OCI-LY7 (cell line): ENCODE measurements around the gene TMEM171. TPM values are rescaled to one million over a fixed set of nuclear protein-coding genes. Genes with fewer than 3 reads are reported as not detected.

Experiments
- BruUV-seq: library from RNA; stranded (reverse); fragments of 400-500 nt; replicated peaks from 2 replicates; lab custom pipeline; 2021; lab: Mats Ljungman, UMichigan
- CTCF ChIA-PET: fragments of 300-600 bp; sonication (Branson Sonifier 250); formaldehyde crosslinking; loops from one replicate; lab custom pipeline; 2022; ENCODE audit warnings: antibody characterized with exemption; ENCODE audit not compliant: unreplicated experiment; lab: Charles Lee
- POLR2A ChIA-PET: fragments of 300-600 bp; sonication (Branson Sonifier 250); formaldehyde crosslinking; loops from one replicate; lab custom pipeline; 2022; ENCODE audit warnings: antibody characterized with exemption; lab: Charles Lee
- DNase-seq: peaks from one replicate; pipeline ENCODE4 v3.0.0-alpha.2; 2015; ENCODE audit warnings: low spot score
- H2AFZ ChIP-seq: fragments of 200-600 bp; sonication (generic), shearing (Covaris generic); 2 replicates; pipeline ENCODE4 v1.6.1; 2014; ENCODE audit warnings: mild to moderate bottlenecking, antibody characterized with exemption, low read length, moderate library complexity
- H3K27ac ChIP-seq: fragments of 200-600 bp; sonication (generic); 2 replicates; pipeline ENCODE4 v1.5.1; 2014; ENCODE audit warnings: mixed run types, low read depth, mild to moderate bottlenecking, moderate library complexity, low read length, inconsistent platforms; ENCODE audit not compliant: poor library complexity, severe bottlenecking
- H3K36me3 ChIP-seq: fragments of 200-600 bp; sonication (generic); 2 replicates; pipeline ENCODE4 v1.6.1; 2014; ENCODE audit warnings: mild to moderate bottlenecking, antibody characterized with exemption, low read length, moderate library complexity, mixed read lengths; ENCODE audit not compliant: insufficient read depth
- H3K4me1 ChIP-seq: fragments of 200-600 bp; sonication (generic); 2 replicates; pipeline ENCODE4 v1.5.1; 2014; ENCODE audit warnings: mild to moderate bottlenecking, low read length; ENCODE audit not compliant: insufficient read depth, poor library complexity, severe bottlenecking
- H3K4me2 ChIP-seq: fragments of 200-600 bp; sonication (generic); 2 replicates; pipeline ENCODE4 v1.6.1; 2014; ENCODE audit warnings: mild to moderate bottlenecking, low read length
- H3K4me3 ChIP-seq: fragments of 200-600 bp; sonication (generic); 2 replicates; pipeline ENCODE4 v1.5.1; 2014; ENCODE audit warnings: mild to moderate bottlenecking, low read depth, low read length; ENCODE audit not compliant: poor library complexity, severe bottlenecking
- H3K79me2 ChIP-seq: fragments of 200-600 bp; sonication (generic); 2 replicates; pipeline ENCODE4 v1.6.1; 2016; ENCODE audit warnings: low read depth, mild to moderate bottlenecking, low read length, moderate library complexity, mixed read lengths; ENCODE audit not compliant: insufficient read depth
- H3K9me2 ChIP-seq: fragments of 200-600 bp; sonication (generic); 2 replicates; pipeline ENCODE4 v1.6.1; 2016; ENCODE audit warnings: mild to moderate bottlenecking, low read length, mixed read lengths; ENCODE audit not compliant: insufficient read depth
- H3K9me3 ChIP-seq: fragments of 200-600 bp; sonication (generic); 2 replicates; pipeline ENCODE4 v1.6.1; 2014; ENCODE audit warnings: mild to moderate bottlenecking, mixed run types, low read length, mixed read lengths
- H4K20me1 ChIP-seq: fragments of 200-600 bp; sonication (generic); 2 replicates; pipeline ENCODE4 v1.6.1; 2014; ENCODE audit warnings: mild to moderate bottlenecking, antibody characterized with exemption, low read length, moderate library complexity, mixed read lengths; ENCODE audit not compliant: insufficient read depth
- EZH2phosphoT487 ChIP-seq: fragments of 200-600 bp; sonication (generic); IDR thresholded peaks from 2 replicates; pipeline ENCODE4 v1.6.1; 2018; ENCODE audit warnings: low read depth, borderline replicate concordance, mild to moderate bottlenecking, mixed run types, antibody characterized with exemption, low read length, moderate library complexity, mixed read lengths
- intact Hi-C: fragments of 100-400 bp; cut with micrococcal nuclease; formaldehyde crosslinking; loops from one replicate; pipeline ENCODE4 v1.10.0; 2022; ENCODE audit not compliant: unreplicated experiment
- total RNA-seq, 2 experiments: library from RNA; depleted of rRNA in 1 of 2; stranded (reverse); fragments of >200 nt in 1 of 2; shearing (Covaris generic) in 1 of 2; gene quantifications; 2 replicates each; pipeline ENCODE4 v1.2.3, GENCODE V29; 2014 to 2022
- TF ChIP-seq, protein P1 (sequence below): fragments of 200-600 bp; sonication (generic); conservative IDR thresholded peaks from 2 replicates; pipeline ENCODE4 v1.5.1; 2014; ENCODE audit warnings: mild to moderate bottlenecking, antibody characterized with exemption, low read length, moderate library complexity, mixed read lengths

The TMEM171 gene
- total RNA-seq, 2 experiments from 2014 or later = not detected

DNA sequence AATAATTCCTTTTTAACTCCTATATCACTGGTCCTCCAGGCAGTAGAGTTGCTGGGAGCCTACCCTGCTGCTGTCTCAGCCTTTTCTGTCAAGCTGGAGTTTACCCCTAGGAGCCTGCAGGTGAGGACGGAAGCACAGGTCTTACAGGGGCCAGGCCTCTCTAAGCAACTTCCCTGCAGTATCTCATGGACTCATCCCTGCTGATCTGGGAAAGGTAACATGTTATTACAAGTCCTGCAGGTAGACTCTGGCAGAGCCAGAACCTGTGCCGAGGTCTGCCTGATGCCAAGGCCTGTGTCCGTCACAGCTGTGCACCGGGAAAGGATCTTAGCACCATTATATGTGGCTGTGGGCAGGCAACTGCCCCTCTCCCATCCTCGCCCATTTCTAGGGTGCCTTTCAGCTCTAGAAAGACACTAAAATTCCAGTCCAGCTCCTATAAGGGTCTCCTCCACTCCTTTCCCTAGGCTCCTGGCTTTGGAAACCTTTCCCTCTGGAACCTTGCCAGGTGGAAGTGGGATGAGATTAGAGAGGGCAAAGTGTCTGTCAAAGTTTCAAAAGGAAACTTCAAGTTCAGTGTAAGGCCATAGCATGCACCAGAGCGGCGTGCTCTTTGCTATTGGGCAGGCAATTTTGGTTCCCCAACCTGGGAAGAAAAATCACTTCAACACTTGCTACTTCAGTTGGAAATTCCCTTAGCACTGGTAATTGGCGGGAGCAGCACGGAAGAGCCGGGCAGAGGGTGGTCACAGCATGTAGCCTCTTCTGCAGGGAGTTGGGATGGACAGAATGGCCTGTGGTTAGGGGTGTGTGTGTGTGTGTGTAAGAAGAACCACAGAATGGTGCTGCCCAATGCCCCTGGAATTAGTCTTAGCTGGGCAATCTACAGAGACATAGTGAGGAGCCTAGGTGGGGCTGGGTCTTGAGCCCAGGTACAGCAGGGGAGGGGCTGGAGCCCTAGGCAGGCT lies 17.5 kb downstream of the TMEM171 start:
- BruUV-seq = no TSS peak
- Histone ChIP-seq H3K27ac (no peak overlapping the region), H4K20me1 (no peaks in the 10 kb centered on the region), H3K9me2 (no peaks in the 10 kb centered on the region), H3K4me1 (no peaks in the 10 kb centered on the region), H3K79me2 (no peaks in the 10 kb centered on the region), H3K4me2 (no peak overlapping the region), H3K36me3 (no peaks in the 10 kb centered on the region), H2AFZ (0 out of 2 replicates have a peak overlapping the region, but pooled peaks have one; percentile 10), H3K9me3 (no peaks in the 10 kb centered on the region), H3K4me3 (no peak overlapping the region)
- TF ChIP-seq, protein P1, sequence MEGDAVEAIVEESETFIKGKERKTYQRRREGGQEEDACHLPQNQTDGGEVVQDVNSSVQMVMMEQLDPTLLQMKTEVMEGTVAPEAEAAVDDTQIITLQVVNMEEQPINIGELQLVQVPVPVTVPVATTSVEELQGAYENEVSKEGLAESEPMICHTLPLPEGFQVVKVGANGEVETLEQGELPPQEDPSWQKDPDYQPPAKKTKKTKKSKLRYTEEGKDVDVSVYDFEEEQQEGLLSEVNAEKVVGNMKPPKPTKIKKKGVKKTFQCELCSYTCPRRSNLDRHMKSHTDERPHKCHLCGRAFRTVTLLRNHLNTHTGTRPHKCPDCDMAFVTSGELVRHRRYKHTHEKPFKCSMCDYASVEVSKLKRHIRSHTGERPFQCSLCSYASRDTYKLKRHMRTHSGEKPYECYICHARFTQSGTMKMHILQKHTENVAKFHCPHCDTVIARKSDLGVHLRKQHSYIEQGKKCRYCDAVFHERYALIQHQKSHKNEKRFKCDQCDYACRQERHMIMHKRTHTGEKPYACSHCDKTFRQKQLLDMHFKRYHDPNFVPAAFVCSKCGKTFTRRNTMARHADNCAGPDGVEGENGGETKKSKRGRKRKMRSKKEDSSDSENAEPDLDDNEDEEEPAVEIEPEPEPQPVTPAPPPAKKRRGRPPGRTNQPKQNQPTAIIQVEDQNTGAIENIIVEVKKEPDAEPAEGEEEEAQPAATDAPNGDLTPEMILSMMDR = no peak
- no peak for TF ChIP-seq EZH2phosphoT487
- intact Hi-C loops = loop anchor here (10.0 kb wide), 2 partner anchors 53 to 307 kb away; partner anchors contain the start of gene FOXD1
- POLR2A ChIA-PET = interaction anchor here (0.6 to 2.0 kb wide), 6 partner anchors 15 to 336 kb away, joined by 3 to 7 read pairs (median 3); no protein-coding TSS in a partner anchor
- no peak for DNase-seq
- CTCF ChIA-PET = no interaction called here

DNA sequence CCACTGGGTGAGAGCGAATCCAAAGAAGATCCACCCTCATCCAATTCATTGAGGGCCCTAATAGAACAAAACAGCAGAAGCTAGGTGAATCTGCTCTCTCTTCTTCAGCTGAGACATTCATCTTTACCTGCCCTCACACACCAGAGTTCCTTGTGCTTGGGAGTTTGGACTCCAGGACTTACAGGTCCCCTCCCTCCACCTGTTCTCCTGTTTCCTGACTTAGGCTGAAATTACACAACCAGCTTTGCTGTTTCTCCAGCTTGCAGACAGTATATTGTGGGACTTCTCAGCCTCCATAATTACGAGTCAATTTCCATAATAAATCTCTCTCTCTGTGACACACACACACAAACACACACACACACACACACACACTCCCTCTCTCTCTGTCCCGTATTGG lies 19.1 kb downstream of the TMEM171 start:
- POLR2A ChIA-PET = interaction anchor here (1.1 to 2.0 kb wide), 2 partner anchors 12 to 19 kb away, joined by 3 to 4 read pairs; no protein-coding TSS in a partner anchor
- Histone ChIP-seq H3K9me3 (no peaks in the 10 kb centered on the region), H3K4me3 (no peak overlapping the region), H3K79me2 (no peaks in the 10 kb centered on the region), H3K36me3 (no peaks in the 10 kb centered on the region), H3K27ac (no peak overlapping the region), H3K4me1 (no peaks in the 10 kb centered on the region), H3K4me2 (no peak overlapping the region), H2AFZ (no peak overlapping the region), H4K20me1 (no peaks in the 10 kb centered on the region), H3K9me2 (no peaks in the 10 kb centered on the region)
- intact Hi-C loops = loop anchor here (10.0 kb wide), 2 partner anchors 55 to 305 kb away; partner anchors contain the start of gene FOXD1
- DNase-seq = no peak
- no TSS peak for BruUV-seq
- CTCF ChIA-PET = interaction anchor here (0.8 kb wide), 1 partner anchor 13 kb away, joined by 5 read pairs; no protein-coding TSS in a partner anchor
- no peak for TF ChIP-seq EZH2phosphoT487
- TF ChIP-seq, protein P1 = no peak
